Endothelial cell of umbilical vein (primary cell): Measurements from ENCODE around the gene ULK1. TPM values are rescaled to one million over a fixed set of nuclear protein-coding genes. Genes with fewer than 3 reads are reported as not detected.

Experiments
- BruUV-seq: library from RNA; stranded (reverse); fragments of 400-500 nt; replicated peaks from 2 replicates; lab custom pipeline; 2021; lab: Mats Ljungman, UMichigan
- CTCF ChIA-PET: fragments of 300-600, 350-600 bp; sonication (Branson Sonifier 250); formaldehyde crosslinking; loops from one replicate; lab custom pipeline; 2021; ENCODE audit warnings: antibody characterized with exemption, inconsistent platforms; lab: Charles Lee
- POLR2A ChIA-PET: fragments of 300-600, 350-600 bp; sonication (Branson Sonifier 250); formaldehyde crosslinking; loops from one replicate; lab custom pipeline; 2021; ENCODE audit warnings: antibody characterized with exemption, inconsistent platforms; lab: Charles Lee
- DNase-seq: peaks from one replicate; pipeline ENCODE4 v3.0.0-alpha.2; 2011; ENCODE audit warnings: low read depth, low spot score
- FAIRE-seq: peaks from 2 replicates; lab custom pipeline; 2011; peaks lifted over from hg19 to GRCh38; lab: Jason Lieb, UNC
- H2AFZ ChIP-seq: 2 replicates; pipeline ENCODE4 v1.6.0; 2012; ENCODE audit warnings: low read depth, low read length, control low read depth, inconsistent platforms
- H3K27ac ChIP-seq: 2 replicates; pipeline ENCODE4 v1.5.1; 2011; ENCODE audit warnings: low read depth, mild to moderate bottlenecking, control low read depth, low read length, moderate library complexity; ENCODE audit not compliant: insufficient read depth
- H3K27me3 ChIP-seq, 2 experiments: 2 replicates each; pipeline versions ENCODE4 v1.6.0 to v1.6.1; 2011; ENCODE audit warnings: low read length in 2 of 2, mixed read lengths in 1 of 2; ENCODE audit not compliant: control insufficient read depth in 2 of 2, insufficient read depth in 2 of 2
- H3K36me3 ChIP-seq, 2 experiments: 2 replicates in 1 of 2; 3 replicates in 1 of 2; pipeline ENCODE4 v1.5.1; 2011; ENCODE audit warnings: low read length in 2 of 2, mild to moderate bottlenecking in 1 of 2, moderate library complexity in 1 of 2; ENCODE audit not compliant: control insufficient read depth in 2 of 2, insufficient read depth in 2 of 2; ENCODE audit errors: extremely low read depth in 1 of 2
- H3K4me1 ChIP-seq: 3 replicates; pipeline ENCODE4 v1.5.1; 2011; ENCODE audit warnings: mild to moderate bottlenecking, low read length; ENCODE audit not compliant: control insufficient read depth, insufficient read depth; ENCODE audit errors: extremely low read depth
- H3K4me2 ChIP-seq: 2 replicates; pipeline ENCODE4 v1.6.1; 2011; ENCODE audit warnings: low read length, control low read depth, mixed read lengths; ENCODE audit not compliant: insufficient read depth
- H3K4me3 ChIP-seq, 3 experiments: fragments of 200-600 bp in 1 of 3; sonication (generic), shearing (Covaris generic) in 1 of 3; replicated peaks in 1 of 3; 2 replicates each; pipeline ENCODE4 v1.5.1; 2011 to 2016; ENCODE audit warnings: control low read depth in 3 of 3, low read length in 3 of 3, mild to moderate bottlenecking in 2 of 3, inconsistent platforms in 1 of 3, low read depth in 1 of 3, moderate library complexity in 1 of 3; ENCODE audit not compliant: insufficient read depth in 1 of 3
- H3K79me2 ChIP-seq: 2 replicates; pipeline ENCODE4 v1.6.0; 2012; ENCODE audit warnings: low read length, inconsistent platforms; ENCODE audit not compliant: control insufficient read depth, insufficient read depth
- H3K9ac ChIP-seq: replicated peaks from 2 replicates; pipeline ENCODE3; 2011; ENCODE audit warnings: low read length, control low read depth; ENCODE audit not compliant: insufficient read depth; ENCODE audit errors: extremely low read depth
- H3K9me1 ChIP-seq: replicated peaks from 3 replicates; pipeline ENCODE4 v1.6.0; 2011; ENCODE audit warnings: mild to moderate bottlenecking, low read length; ENCODE audit not compliant: control insufficient read depth, insufficient read depth; ENCODE audit errors: extremely low read depth
- H3K9me3 ChIP-seq: replicated peaks from 2 replicates; pipeline ENCODE4 v1.5.1; 2012; ENCODE audit warnings: low read length, inconsistent platforms; ENCODE audit not compliant: control insufficient read depth, insufficient read depth
- H4K20me1 ChIP-seq: replicated peaks from 2 replicates; pipeline ENCODE3; 2011; ENCODE audit warnings: mild to moderate bottlenecking, low read length; ENCODE audit not compliant: control insufficient read depth, insufficient read depth; ENCODE audit errors: extremely low read depth
- CTCF ChIP-seq, 2 donors: IDR thresholded peaks; 1 replicate in 1 of 2; 2 replicates in 1 of 2; pipeline ENCODE4 v1.5.1; 2011; ENCODE audit warnings: low read length in 2 of 2, mild to moderate bottlenecking in 2 of 2, moderate library complexity in 2 of 2, control low read depth in 1 of 2, inconsistent platforms in 1 of 2, low read depth in 1 of 2; ENCODE audit not compliant: insufficient read depth in 1 of 2; ENCODE audit errors: extremely low read depth in 1 of 2
- EZH2 ChIP-seq: IDR thresholded peaks from 2 replicates; pipeline ENCODE4 v1.6.1; 2012; ENCODE audit warnings: borderline replicate concordance, low read depth, mild to moderate bottlenecking, moderate library complexity, low read length, inconsistent platforms; ENCODE audit not compliant: severe bottlenecking
- FOS ChIP-seq: IDR thresholded peaks from 2 replicates; pipeline ENCODE4 v1.6.1; 2011; ENCODE audit warnings: mild to moderate bottlenecking, low read length, moderate library complexity, borderline replicate concordance; ENCODE audit not compliant: insufficient read depth
- GATA2 ChIP-seq: IDR thresholded peaks from 2 replicates; pipeline ENCODE4 v1.7.0; 2011; ENCODE audit warnings: low read depth, mild to moderate bottlenecking, moderate library complexity, mixed read lengths, low read length; ENCODE audit not compliant: insufficient read length, insufficient read depth
- JUN ChIP-seq: IDR thresholded peaks from 2 replicates; pipeline ENCODE4 v1.6.1; 2011; ENCODE audit warnings: borderline replicate concordance, low read depth; ENCODE audit not compliant: insufficient read length, insufficient read depth
- MYC ChIP-seq: IDR thresholded peaks from one replicate; pipeline ENCODE4 v1.6.1; 2011; ENCODE audit warnings: mild to moderate bottlenecking, low read depth, low read length
- POLR2A ChIP-seq: IDR thresholded peaks from 2 replicates; pipeline ENCODE4 v1.6.1; 2012; ENCODE audit warnings: low read depth, mild to moderate bottlenecking, control low read depth, low read length
- POLR2AphosphoS5 ChIP-seq: IDR thresholded peaks from 2 replicates; pipeline ENCODE4 v1.6.1; 2012; ENCODE audit warnings: low read depth, mild to moderate bottlenecking, control low read depth, low read length, moderate library complexity; ENCODE audit not compliant: insufficient read depth
- dilution Hi-C: fragments of 300-500 bp; cut with MboI; formaldehyde crosslinking; loops from one replicate; pipeline ENCODE4 v1.15.0; 2019; ENCODE audit warnings: low sequenced_read_pairs; ENCODE audit not compliant: extremely low pct_ligation_motif_present
- intact Hi-C: fragments of 100-400 bp; cut with micrococcal nuclease; formaldehyde crosslinking; loops from one replicate; pipeline ENCODE4 v1.10.0; 2022
- polyA plus RNA-seq, 4 experiments: library from polyadenylated mRNA; depleted of rRNA in 3 of 4; stranded (reverse) in 3 of 4; unstranded in 1 of 4; fragments of >200 nt; gene quantifications; 2 replicates each; pipeline versions ENCODE4 v1.2.1 to v1.2.3, GENCODE V29; 2011 to 2012; ENCODE audit warnings: missing spikeins in 1 of 4
- total RNA-seq: library from RNA; stranded (reverse); gene quantifications from 2 replicates; pipeline ENCODE4 v1.2.3, GENCODE V29; 2021
- TF ChIP-seq, protein P1 (sequence below): IDR thresholded peaks from 2 replicates; pipeline ENCODE4 v1.6.1; 2011; ENCODE audit not compliant: insufficient read depth, insufficient read length

The ULK1 gene
- total and polyA plus RNA-seq, 2 donors (not counting 3 experiments of a cell fraction or from before 2014, with no cell fraction given) = 14.4 to 38.2 TPM

DNA sequence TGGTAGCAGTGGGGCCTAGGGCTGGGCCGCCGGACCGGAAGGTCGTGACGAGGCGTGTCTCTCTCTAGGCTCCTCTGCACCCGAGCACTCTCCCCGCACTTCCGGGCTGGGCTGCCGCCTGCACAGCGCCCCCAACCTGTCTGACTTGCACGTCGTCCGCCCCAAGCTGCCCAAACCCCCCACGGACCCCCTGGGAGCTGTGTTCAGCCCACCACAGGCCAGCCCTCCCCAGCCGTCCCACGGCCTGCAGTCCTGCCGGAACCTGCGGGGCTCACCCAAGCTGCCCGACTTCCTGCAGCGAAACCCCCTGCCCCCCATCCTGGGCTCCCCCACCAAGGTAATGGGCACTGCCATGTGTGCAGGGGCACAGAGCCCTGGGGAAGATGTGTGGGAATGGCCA is 21.4 kb downstream of the ULK1 start:
- TSS peak; percentile 27 for BruUV-seq
- no peaks in the 10 kb centered on the region for H3K27me3 ChIP-seq
- H3K9me1 ChIP-seq = no peaks in the 10 kb centered on the region
- CTCF ChIA-PET = interaction anchor here (0.9 kb wide), 1 partner anchor 54 kb away, joined by 3 read pairs; no protein-coding TSS in a partner anchor
- no peaks in the 10 kb centered on the region for H4K20me1 ChIP-seq
- dilution Hi-C loops = no loop called here
- H3K79me2 ChIP-seq = no peaks in the 10 kb centered on the region
- H3K4me2 ChIP-seq = no peak overlapping the region
- peaks cover 7 to 53% of the 10 kb centered on the region in 2 experiments for H3K36me3 ChIP-seq
- POLR2A ChIA-PET = no interaction called here
- H2AFZ ChIP-seq = no peak overlapping the region
- DNase-seq (no peak), FAIRE-seq (no peak)
- no peak overlapping the region for H3K9ac ChIP-seq
- TF ChIP-seq JUN = no peak
- TF ChIP-seq POLR2AphosphoS5 = no peak
- TF ChIP-seq CTCF (IDR thresholded peaks at IDR 0.05; ENCODE audit: extremely low read depth in 1 of 2, insufficient read depth in 1 of 2, low read depth in 1 of 2, low read length in 2 of 2) = no peak
- TF ChIP-seq EZH2 = no peak
- no peak for TF ChIP-seq MYC
- TF ChIP-seq, protein P1, sequence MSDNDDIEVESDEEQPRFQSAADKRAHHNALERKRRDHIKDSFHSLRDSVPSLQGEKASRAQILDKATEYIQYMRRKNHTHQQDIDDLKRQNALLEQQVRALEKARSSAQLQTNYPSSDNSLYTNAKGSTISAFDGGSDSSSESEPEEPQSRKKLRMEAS = no peak
- TF ChIP-seq GATA2 = no peak
- no peak for TF ChIP-seq FOS
- no peak for TF ChIP-seq POLR2A
- no peak overlapping the region for H3K4me3 ChIP-seq
- H3K4me1 ChIP-seq = peaks cover 12% of the 10 kb centered on the region
- intact Hi-C loops = no loop called here
- no peak overlapping the region for H3K27ac ChIP-seq
- H3K9me3 ChIP-seq = no peaks in the 10 kb centered on the region
